BLaER1 (cell line): ENCODE data around the gene GFER.

Source experiments
- H3K27ac ChIP-seq: shearing (Covaris generic); formaldehyde crosslinking; 2 replicates; pipeline ENCODE4 v1.8.1; 2022
- H3K27me3 ChIP-seq: shearing (Covaris generic); formaldehyde crosslinking; 2 replicates; pipeline ENCODE4 v1.8.1; 2022
- H3K36me3 ChIP-seq: shearing (Covaris generic); formaldehyde crosslinking; 2 replicates; pipeline ENCODE4 v1.8.1; 2022
- H3K4me1 ChIP-seq: shearing (Covaris generic); formaldehyde crosslinking; 2 replicates; pipeline ENCODE4 v1.8.1; 2022
- H3K4me2 ChIP-seq: shearing (Covaris generic); formaldehyde crosslinking; 2 replicates; pipeline ENCODE4 v1.8.1; 2022
- H3K4me3 ChIP-seq: shearing (Covaris generic); formaldehyde crosslinking; 2 replicates; pipeline ENCODE4 v1.8.1; 2022
- H3K9ac ChIP-seq: shearing (Covaris generic); formaldehyde crosslinking; 2 replicates; pipeline ENCODE4 v1.8.1; 2022
- H3K9me3 ChIP-seq: shearing (Covaris generic); formaldehyde crosslinking; 2 replicates; pipeline ENCODE4 v1.8.1; 2022
- H4K20me1 ChIP-seq: shearing (Covaris generic); formaldehyde crosslinking; 2 replicates; pipeline ENCODE4 v1.8.1; 2022
- Cebpa-rat ChIP-seq: shearing (Covaris generic); IDR thresholded peaks from 2 replicates; pipeline ENCODE4 v1.8.1; 2022

The GFER gene

DNA sequence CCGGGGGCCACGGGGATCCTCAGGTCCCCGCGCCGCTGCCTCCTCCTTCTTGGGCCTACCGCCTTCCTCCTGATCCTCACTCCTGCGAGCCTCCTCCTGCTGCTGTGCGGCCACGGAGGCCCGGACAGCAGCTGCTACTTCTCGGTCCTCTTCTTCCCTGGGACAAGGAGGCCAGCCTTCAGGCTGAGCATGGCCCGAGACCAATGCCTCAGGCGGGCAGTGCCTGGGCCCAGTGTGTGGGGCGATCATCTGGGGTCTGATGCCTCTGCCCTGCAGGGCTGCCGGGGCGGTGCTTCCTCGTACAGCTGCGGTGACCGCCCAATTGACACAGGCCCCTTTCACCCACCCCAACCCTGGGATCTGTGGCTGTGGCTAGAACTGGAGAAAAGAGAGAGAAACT lies 17.0 kb downstream of the GFER start:
- TF ChIP-seq Cebpa-rat = no peak
- H3K9me3 ChIP-seq = no peaks in the 10 kb centered on the region
- H3K4me1 ChIP-seq = peaks cover 29% of the 10 kb centered on the region
- no peak overlapping the region for H3K9ac ChIP-seq
- H3K27ac ChIP-seq = no peak overlapping the region
- H3K4me2 ChIP-seq = no peak overlapping the region
- peaks cover 85% of the 10 kb centered on the region for H3K36me3 ChIP-seq
- H4K20me1 ChIP-seq = peaks cover 80% of the 10 kb centered on the region
- H3K4me3 ChIP-seq = no peak overlapping the region
- H3K27me3 ChIP-seq = no peaks in the 10 kb centered on the region

GRCh38 chr16:2001456-2002355 lies 17.7 kb downstream of the GFER start:
- H3K9ac ChIP-seq = no peak overlapping the region
- H3K27me3 ChIP-seq = no peaks in the 10 kb centered on the region
- H3K9me3 ChIP-seq = no peaks in the 10 kb centered on the region
- H3K27ac ChIP-seq = no peak overlapping the region
- H3K4me3 ChIP-seq = no peak overlapping the region
- H4K20me1 ChIP-seq = peaks cover 87% of the 10 kb centered on the region
- H3K4me2 ChIP-seq = no peak overlapping the region
- peaks cover 35% of the 10 kb centered on the region for H3K4me1 ChIP-seq
- H3K36me3 ChIP-seq = peaks cover 78% of the 10 kb centered on the region
- TF ChIP-seq Cebpa-rat = no peak

GRCh38 chr16:2002406-2003230 lies 18.6 kb downstream of the GFER start:
- Histone ChIP-seq H4K20me1 (peaks cover 91% of the 10 kb centered on the region), H3K27me3 (no peaks in the 10 kb centered on the region), H3K27ac (no peak overlapping the region), H3K4me2 (no peak overlapping the region), H3K4me1 (peaks cover 44% of the 10 kb centered on the region), H3K9ac (no peak overlapping the region), H3K9me3 (no peaks in the 10 kb centered on the region), H3K36me3 (peaks cover 74% of the 10 kb centered on the region), H3K4me3 (no peak overlapping the region)
- no peak for TF ChIP-seq Cebpa-rat

DNA sequence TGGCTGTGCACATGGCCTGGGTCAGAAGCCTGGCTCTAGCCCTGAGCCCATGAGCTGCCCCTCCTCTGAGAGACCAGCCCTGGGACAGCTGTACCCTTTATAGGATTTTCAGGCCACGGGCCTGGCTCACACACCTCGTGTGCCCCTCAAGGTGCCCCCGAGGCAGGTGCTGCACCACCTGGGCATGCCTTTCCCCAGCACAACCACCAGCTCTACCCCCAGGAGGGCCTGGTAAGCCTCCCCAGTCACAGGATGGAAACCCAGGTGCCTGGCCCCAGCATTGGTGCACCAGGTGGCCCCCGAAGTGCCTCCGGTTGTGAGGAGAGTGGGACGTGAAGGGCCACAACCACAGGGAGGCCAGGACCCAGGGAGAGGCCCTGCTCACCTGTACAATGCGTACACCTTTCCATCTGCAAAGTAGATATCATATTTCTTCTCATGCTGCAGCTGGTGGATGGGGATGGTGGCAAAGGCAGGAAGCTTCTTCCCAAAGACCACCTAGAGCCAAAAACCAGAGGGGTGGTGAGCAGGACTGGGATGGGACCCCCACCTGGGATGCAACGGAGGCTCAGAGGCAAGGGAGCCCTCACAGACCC lies 19.3 kb downstream of the GFER start:
- Histone ChIP-seq H3K36me3 (peaks cover 72% of the 10 kb centered on the region), H3K4me3 (no peak overlapping the region), H3K9me3 (no peaks in the 10 kb centered on the region), H3K27me3 (no peaks in the 10 kb centered on the region), H3K9ac (no peak overlapping the region), H3K4me1 (peaks cover 52% of the 10 kb centered on the region), H4K20me1 (peaks cover 92% of the 10 kb centered on the region), H3K27ac (no peak overlapping the region), H3K4me2 (peak overlapping the region; percentile 97; the same call in 1 of the 2 replicates)
- TF ChIP-seq Cebpa-rat = no peak

GRCh38 chr16:2003827-2004641 lies 20.0 kb downstream of the GFER start:
- peaks cover 64% of the 10 kb centered on the region for H3K36me3 ChIP-seq
- no peak overlapping the region for H3K4me3 ChIP-seq
- H3K27me3 ChIP-seq = no peaks in the 10 kb centered on the region
- H3K9me3 ChIP-seq = no peaks in the 10 kb centered on the region
- H3K9ac ChIP-seq = peak overlapping the region; percentile 65
- peak overlapping the region; percentile 97 for H3K4me2 ChIP-seq
- no peak for TF ChIP-seq Cebpa-rat
- H3K27ac ChIP-seq = 0 out of 2 replicates have a peak overlapping the region, but pooled peaks have one; percentile 71
- peaks cover 55% of the 10 kb centered on the region for H3K4me1 ChIP-seq
- peaks cover 98% of the 10 kb centered on the region for H4K20me1 ChIP-seq

- Histone ChIP-seq H3K9ac (peak overlapping the region; percentile 65), H3K4me3 (peak overlapping the region; percentile 46), H4K20me1 (peaks cover 93% of the 10 kb centered on the region), H3K36me3 (peaks cover 55% of the 10 kb centered on the region), H3K4me2 (peak overlapping the region; percentile 97), H3K27ac (peak overlapping the region; percentile 71), H3K27me3 (no peaks in the 10 kb centered on the region), H3K9me3 (no peaks in the 10 kb centered on the region), H3K4me1 (peaks cover 55% of the 10 kb centered on the region)
- no peak for TF ChIP-seq Cebpa-rat
These were observed 21.0 kb downstream of the GFER start for GRCh38 chr16:2004795-2005517.

DNA sequence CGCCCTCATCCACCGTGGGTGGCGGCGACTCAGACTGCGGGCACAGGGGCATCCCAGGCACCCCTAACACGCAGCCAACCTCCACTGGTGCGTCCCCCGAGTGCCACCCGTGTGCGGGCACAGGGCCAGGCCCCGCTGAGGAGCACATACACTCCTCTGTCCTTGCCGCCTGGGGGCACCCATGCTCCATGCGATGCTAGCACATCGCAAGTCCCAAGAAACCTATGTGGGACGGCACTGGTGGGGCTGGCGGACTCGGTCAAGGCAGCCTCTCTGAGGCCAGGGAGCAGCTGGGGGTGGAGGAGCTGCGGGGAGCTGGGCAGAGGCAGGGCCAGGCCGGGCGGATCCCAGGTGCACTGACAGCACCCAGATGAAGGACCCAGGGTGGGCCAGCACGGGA lies 21.7 kb downstream of the GFER start:
- Histone ChIP-seq H3K9ac (peak overlapping the region; percentile 65), H3K4me2 (peak overlapping the region; percentile 97), H3K4me1 (peaks cover 62% of the 10 kb centered on the region), H3K4me3 (peak overlapping the region; percentile 46), H4K20me1 (peaks cover 88% of the 10 kb centered on the region), H3K27me3 (no peaks in the 10 kb centered on the region), H3K27ac (peak overlapping the region; percentile 71), H3K9me3 (no peaks in the 10 kb centered on the region), H3K36me3 (peaks cover 48% of the 10 kb centered on the region)
- no peak for TF ChIP-seq Cebpa-rat

- H4K20me1 ChIP-seq = peaks cover 82% of the 10 kb centered on the region
- no peak for TF ChIP-seq Cebpa-rat
- peak overlapping the region; percentile 94 for H3K9ac ChIP-seq
- H3K27ac ChIP-seq = peak overlapping the region; percentile 71
- H3K9me3 ChIP-seq = no peaks in the 10 kb centered on the region
- H3K4me3 ChIP-seq = no peak overlapping the region
- peak overlapping the region; percentile 97 for H3K4me2 ChIP-seq
- H3K4me1 ChIP-seq = peaks cover 65% of the 10 kb centered on the region
- H3K27me3 ChIP-seq = no peaks in the 10 kb centered on the region
- H3K36me3 ChIP-seq = peaks cover 42% of the 10 kb centered on the region
These were observed 22.3 kb downstream of the GFER start for GRCh38 chr16:2006317-2006716.
